ENCODE measurements around the gene SF1. TPM values are rescaled to one million over a fixed set of nuclear protein-coding genes. Genes with fewer than 3 reads are reported as not detected.

Gene SF1
- total and polyA plus RNA-seq, 2 donors (not counting 3 experiments of a cell fraction or from before 2014, with no cell fraction given) = 95.0 to 342 TPM

- FAIRE-seq = peak; percentile 82
- no TSS peak for BruUV-seq (replicated peaks)
- dilution Hi-C loops (cut with MboI; ENCODE audit: extremely low pct_ligation_motif_present, low sequenced_read_pairs) = no loop called here
- intact Hi-C loops (cut with micrococcal nuclease) = loop anchor here (1.0 kb wide), 2 partner anchors 35 to 274 kb away; no protein-coding TSS in a partner anchor
- Histone ChIP-seq H3K27me3 (ENCODE audit: control insufficient read depth in 2 of 2, insufficient read depth in 2 of 2, low read length in 2 of 2) (peaks cover 15 to 16% of the 10 kb centered on the region in 2 experiments), H3K4me1 (ENCODE audit: control insufficient read depth, extremely low read depth, insufficient read depth, low read length) (no peaks in the 10 kb centered on the region), H2AFZ (ENCODE audit: low read depth, low read length) (peak within 1 kb of the TSS; percentile 92), H3K9ac (replicated peaks; ENCODE audit: extremely low read depth, insufficient read depth, low read length) (peak within 1 kb of the TSS; percentile 32), H3K4me3 (replicated peaks in 1 of 3; ENCODE audit: insufficient read depth in 1 of 3, low read depth in 1 of 3, low read length in 3 of 3) (peak within 1 kb of the TSS; percentile 15 to 44 (median 30)), H3K9me3 (replicated peaks; ENCODE audit: control insufficient read depth, insufficient read depth, low read length) (no peaks in the 10 kb centered on the region), H3K36me3 (ENCODE audit: control insufficient read depth in 2 of 2, extremely low read depth in 1 of 2, insufficient read depth in 2 of 2, low read length in 2 of 2) (no peaks in the 10 kb centered on the region), H3K4me2 (ENCODE audit: insufficient read depth, low read length) (peak within 1 kb of the TSS; percentile 59), H3K27ac (ENCODE audit: insufficient read depth, low read depth, low read length) (no peak within 1 kb of the TSS), H4K20me1 (replicated peaks; ENCODE audit: control insufficient read depth, extremely low read depth, insufficient read depth, low read length) (no peaks in the 10 kb centered on the region), H3K9me1 (replicated peaks; ENCODE audit: control insufficient read depth, extremely low read depth, insufficient read depth, low read length) (no peaks in the 10 kb centered on the region), H3K79me2 (ENCODE audit: control insufficient read depth, insufficient read depth, low read length) (no peaks in the 10 kb centered on the region)
- DNase-seq (ENCODE audit: low read depth, low spot score) = peak; percentile 80
- ChIA-PET POLR2A (no interaction called here), CTCF (interaction anchor here (1.2 to 2.1 kb wide), 2 partner anchors 21 to 35 kb away, joined by 3 to 19 read pairs; no protein-coding TSS in a partner anchor)
- TF ChIP-seq POLR2A (IDR thresholded peaks at IDR 0.05; ENCODE audit: low read depth, low read length) = no peak
- TF ChIP-seq CTCF (IDR thresholded peaks at IDR 0.05; ENCODE audit: extremely low read depth in 1 of 2, insufficient read depth in 1 of 2, low read depth in 1 of 2, low read length in 2 of 2) = peak; percentile 97
Measured at GRCh38 chr11:64723117-64723906, 55.0 kb downstream of the SF1 start, which contains the start of gene NRXN2. Gene NRXN2 (minus strand): TSS chr11:64723197. CDS start chr11:64713699, 9,498 bp downstream.

Measured in endothelial cell of umbilical vein (primary cell).